MM.1S (cell line): ENCODE measurements around the gene ARHGAP26.

Experiments
- CTCF ChIP-seq: fragments of 300-600 bp; sonication (generic); IDR thresholded peaks from 2 replicates; pipeline ENCODE4 v1.5.1; 2016; ENCODE audit warnings: antibody characterized with exemption, low read length, mixed read lengths
- EZH2 ChIP-seq: fragments of 300-600 bp; sonication (generic); optimal IDR thresholded peaks from 2 replicates; pipeline ENCODE3; 2017; ENCODE audit warnings: low read depth, mild to moderate bottlenecking, antibody characterized with exemption, low read length, mixed read lengths
- EZH2phosphoT487 ChIP-seq: fragments of 300-600 bp; sonication (generic); IDR thresholded peaks from 2 replicates; pipeline ENCODE4 v1.6.1; 2018; ENCODE audit warnings: antibody characterized with exemption, low read length

- TF ChIP-seq CTCF: no peak
- no peak for TF ChIP-seq EZH2
- no peak for TF ChIP-seq EZH2phosphoT487
Measured at GRCh38 chr5:143170104-143170503, 399.9 kb downstream of the ARHGAP26 start.
